Keratinocyte (primary cell): ENCODE data around the gene ANKRD26. TPM values are rescaled to one million over a fixed set of nuclear protein-coding genes. Genes with fewer than 3 reads are reported as not detected.
A peak's percentile ranks its signal among the peaks of the same experiment; 100 is the strongest.

ENCODE experiments used
- DNase-seq: peaks from one replicate; pipeline ENCODE4 v3.0.0-alpha.2; 2011; ENCODE audit warnings: low read depth, missing footprints, low spot score
- FAIRE-seq: peaks from 2 replicates; lab custom pipeline; 2011; peaks lifted over from hg19 to GRCh38; lab: Jason Lieb, UNC
- H2AFZ ChIP-seq: 2 replicates; pipeline ENCODE4 v1.6.0; 2012; ENCODE audit warnings: low read length, control low read depth, inconsistent platforms; ENCODE audit not compliant: control insufficient read depth
- H3K27ac ChIP-seq: 2 replicates; pipeline ENCODE4 v1.5.1; 2011; ENCODE audit warnings: low read length; ENCODE audit not compliant: control insufficient read depth, insufficient read depth
- H3K27me3 ChIP-seq: 3 replicates; pipeline ENCODE4 v1.6.0; 2011; ENCODE audit warnings: low read length; ENCODE audit not compliant: control insufficient read depth, insufficient read depth; ENCODE audit errors: extremely low read depth
- H3K36me3 ChIP-seq, 2 experiments: 2 replicates in 1 of 2; 3 replicates in 1 of 2; pipeline ENCODE4 v1.5.1; 2011; ENCODE audit warnings: low read length in 2 of 2, mild to moderate bottlenecking in 1 of 2; ENCODE audit not compliant: control insufficient read depth in 2 of 2, insufficient read depth in 2 of 2; ENCODE audit errors: extremely low read depth in 1 of 2
- H3K4me1 ChIP-seq: 3 replicates; pipeline ENCODE4 v1.5.1; 2011; ENCODE audit warnings: low read length; ENCODE audit not compliant: control insufficient read depth, insufficient read depth; ENCODE audit errors: extremely low read depth
- H3K4me2 ChIP-seq: 3 replicates; pipeline ENCODE4 v1.6.0; 2011; ENCODE audit warnings: low read depth, low read length; ENCODE audit not compliant: control insufficient read depth, insufficient read depth; ENCODE audit errors: extremely low read depth
- H3K4me3 ChIP-seq, 3 experiments: fragments of 200-600 bp in 1 of 3; sonication (generic) in 1 of 3; 2 replicates in 2 of 3; 3 replicates in 1 of 3; pipeline ENCODE4 v1.5.1; 2011 to 2016; ENCODE audit warnings: low read length in 3 of 3, mild to moderate bottlenecking in 3 of 3, control low read depth in 2 of 3, inconsistent platforms in 1 of 3, low read depth in 1 of 3, mixed read lengths in 1 of 3, mixed run types in 1 of 3, moderate library complexity in 1 of 3; ENCODE audit not compliant: control insufficient read depth in 2 of 3, insufficient read depth in 2 of 3; ENCODE audit errors: extremely low read depth in 1 of 3
- H3K79me2 ChIP-seq: 2 replicates; pipeline ENCODE4 v1.6.0; 2012; ENCODE audit warnings: low read length; ENCODE audit not compliant: control insufficient read depth, insufficient read depth
- H3K9ac ChIP-seq: 3 replicates; pipeline ENCODE4 v1.6.0; 2011; ENCODE audit warnings: low read length; ENCODE audit not compliant: control insufficient read depth, insufficient read depth; ENCODE audit errors: extremely low read depth
- H3K9me1 ChIP-seq: 3 replicates; pipeline ENCODE4 v1.6.0; 2011; ENCODE audit warnings: low read length; ENCODE audit not compliant: control insufficient read depth, insufficient read depth; ENCODE audit errors: extremely low read depth
- H3K9me3 ChIP-seq: 2 replicates; pipeline ENCODE4 v1.5.1; 2012; ENCODE audit warnings: low read depth, low read length; ENCODE audit not compliant: control insufficient read depth
- H4K20me1 ChIP-seq: 3 replicates; pipeline ENCODE4 v1.6.0; 2011; ENCODE audit warnings: low read length; ENCODE audit not compliant: control insufficient read depth, insufficient read depth; ENCODE audit errors: extremely low read depth
- CTCF ChIP-seq, 3 experiments: IDR thresholded peaks in 1 of 3; conservative IDR thresholded peaks in 1 of 3; optimal IDR thresholded peaks in 1 of 3; 2 replicates in 2 of 3; 3 replicates in 1 of 3; pipeline versions ENCODE3 to v1.5.1; 2011; ENCODE audit warnings: low read length in 3 of 3, mild to moderate bottlenecking in 3 of 3, moderate library complexity in 2 of 3, control low read depth in 1 of 3, inconsistent platforms in 1 of 3; ENCODE audit not compliant: insufficient read depth in 2 of 3; ENCODE audit errors: extremely low read depth in 1 of 3
- EZH2 ChIP-seq: IDR thresholded peaks from one replicate; pipeline ENCODE4 v1.6.1; 2012; ENCODE audit warnings: inconsistent platforms, mild to moderate bottlenecking, low read length, moderate library complexity
- dilution Hi-C: fragments of 300-500 bp; cut with MboI; formaldehyde crosslinking; loops from one replicate; pipeline ENCODE4 v1.7.0; 2020; ENCODE audit warnings: low sequenced_read_pairs; ENCODE audit not compliant: extremely low pct_ligation_motif_present
- polyA plus RNA-seq, 5 experiments: library from polyadenylated mRNA; depleted of rRNA in 3 of 5; stranded (reverse) in 3 of 5; stranded (forward) in 1 of 5; unstranded in 1 of 5; fragments of >200 nt; gene quantifications; 1 replicate in 1 of 5; 2 replicates in 3 of 5; 3 replicates in 1 of 5; pipeline versions ENCODE4 v1.2.1 to v1.2.3, GENCODE V29; 2011 to 2012; ENCODE audit warnings: missing spikeins in 2 of 5, low read depth in 1 of 5, low replicate concordance in 1 of 5

The ANKRD26 gene
- polyA plus RNA-seq, 1 donor (not counting 4 experiments of a cell fraction or from before 2014, with no cell fraction given): 3.3 TPM

GRCh38 chr10:27108165-27108564 is 7.9 kb upstream of the ANKRD26 start:
- H3K79me2 ChIP-seq: no peaks in the 10 kb centered on the region
- H3K36me3 ChIP-seq: peaks cover 7 to 12% of the 10 kb centered on the region in 2 experiments
- no peak overlapping the region for H3K27ac ChIP-seq
- dilution Hi-C loops: no loop called here
- FAIRE-seq (no peak), DNase-seq (no peak)
- no peaks in the 10 kb centered on the region for H3K9me1 ChIP-seq
- no peak overlapping the region for H3K9ac ChIP-seq
- H3K9me3 ChIP-seq: no peaks in the 10 kb centered on the region
- H4K20me1 ChIP-seq: no peaks in the 10 kb centered on the region
- no peak overlapping the region for H2AFZ ChIP-seq
- H3K4me3 ChIP-seq: no peak overlapping the region
- H3K4me1 ChIP-seq: no peaks in the 10 kb centered on the region
- no peak for TF ChIP-seq CTCF (optimal IDR thresholded peaks at IDR 0.05 in 1 of 3, IDR thresholded peaks at IDR 0.05 in 1 of 3, conservative IDR thresholded peaks at IDR 0.05 in 1 of 3; ENCODE audit: extremely low read depth in 1 of 3, insufficient read depth in 2 of 3, low read length in 3 of 3)
- no peak for TF ChIP-seq EZH2
- H3K27me3 ChIP-seq: no peaks in the 10 kb centered on the region
- H3K4me2 ChIP-seq: no peak overlapping the region

DNA sequence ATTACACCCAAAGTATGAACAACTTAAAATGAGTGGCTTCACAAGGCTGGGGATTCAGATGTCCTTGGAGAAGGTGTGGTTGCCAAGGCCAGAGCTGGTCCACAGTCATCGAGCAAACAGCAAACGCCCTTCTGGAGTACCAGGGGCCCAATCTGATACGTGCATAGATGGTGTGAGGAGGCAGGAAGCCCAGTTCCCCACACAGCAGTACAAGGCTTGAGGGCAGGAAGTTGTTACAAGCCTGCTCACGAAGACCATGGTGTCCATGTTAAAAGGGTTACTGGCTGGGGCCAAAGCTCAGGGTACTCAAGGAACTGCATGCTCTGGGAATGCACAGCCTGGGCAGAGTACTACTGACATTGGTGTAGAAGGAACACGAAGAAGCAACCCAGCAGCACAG is 4.6 kb upstream of the ANKRD26 start:
- dilution Hi-C loops: no loop called here
- H3K4me1 ChIP-seq: peaks cover 7% of the 10 kb centered on the region
- no peak for FAIRE-seq

DNA sequence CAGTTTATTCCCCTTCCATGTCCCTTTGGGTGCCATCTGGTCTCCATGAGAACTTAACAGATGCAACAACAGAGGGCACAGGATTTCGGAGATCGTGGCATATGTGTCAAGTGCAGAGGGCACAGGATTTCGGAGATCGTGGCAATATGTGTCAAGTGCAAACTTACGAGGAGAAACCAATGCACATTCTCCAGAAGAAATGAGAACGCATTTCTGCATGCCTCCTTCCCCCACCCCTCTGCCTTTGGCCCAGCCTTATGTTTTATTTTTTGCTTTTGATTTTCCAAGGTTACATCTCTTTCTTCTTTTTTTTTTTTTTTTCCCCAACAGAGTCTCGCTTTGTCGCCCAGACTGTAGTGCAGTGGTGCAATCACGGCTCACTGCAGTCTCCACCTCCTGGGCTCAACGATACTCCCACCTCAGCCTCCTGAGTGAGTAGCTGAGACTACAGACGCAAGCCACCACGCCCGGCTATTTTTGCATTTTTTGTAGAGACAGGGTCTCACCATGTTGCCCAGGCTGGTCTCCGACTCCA is 586 bp upstream of the ANKRD26 start:
- peak overlapping the region; percentile 99 for H2AFZ ChIP-seq
- peaks cover 3% of the 10 kb centered on the region for H3K79me2 ChIP-seq
- H3K4me1 ChIP-seq: peaks cover 9% of the 10 kb centered on the region
- H3K9me3 ChIP-seq: no peaks in the 10 kb centered on the region
- H3K4me3 ChIP-seq: peak overlapping the region; percentile 68 to 96 (median 94)
- no peaks in the 10 kb centered on the region for H3K9me1 ChIP-seq
- TF ChIP-seq EZH2 (no peak), CTCF (optimal IDR thresholded peaks at IDR 0.05 in 1 of 3, IDR thresholded peaks at IDR 0.05 in 1 of 3, conservative IDR thresholded peaks at IDR 0.05 in 1 of 3; ENCODE audit: extremely low read depth in 1 of 3, insufficient read depth in 2 of 3, low read length in 3 of 3) (no peak)
- H3K36me3 ChIP-seq: peaks cover 0 to 1% of the 10 kb centered on the region in 2 experiments
- DNase-seq: no peak
- no peaks in the 10 kb centered on the region for H4K20me1 ChIP-seq
- dilution Hi-C loops: no loop called here
- peak overlapping the region; percentile 90 for H3K9ac ChIP-seq
- H3K4me2 ChIP-seq: peak overlapping the region; percentile 100
- FAIRE-seq: no peak
- H3K27ac ChIP-seq: peak overlapping the region; percentile 86
- no peaks in the 10 kb centered on the region for H3K27me3 ChIP-seq

More for the DNA sequence above, 4.6 kb upstream of the ANKRD26 start:
- no peak for TF ChIP-seq EZH2
- Histone ChIP-seq H3K9me1 (no peaks in the 10 kb centered on the region), H3K4me3 (no peak overlapping the region), H2AFZ (no peak overlapping the region), H3K4me2 (no peak overlapping the region), H3K27me3 (no peaks in the 10 kb centered on the region), H4K20me1 (no peaks in the 10 kb centered on the region), H3K9me3 (no peaks in the 10 kb centered on the region), H3K9ac (no peak overlapping the region), H3K36me3 (peaks cover 0 to 1% of the 10 kb centered on the region in 2 experiments), H3K27ac (no peak overlapping the region), H3K79me2 (no peaks in the 10 kb centered on the region)
- no peak for DNase-seq
